Measurements from ENCODE around the gene BLNK. TPM values are rescaled to one million over a fixed set of nuclear protein-coding genes. Genes with fewer than 3 reads are reported as not detected.

Gene BLNK
- total RNA-seq, 1 experiment from 2014 or later = 1.0 TPM

- H3K36me3 ChIP-seq (ENCODE audit: low read depth) = no peaks in the 10 kb centered on the region
- H3F3A ChIP-seq (ENCODE audit: insufficient read depth, low read depth) = no peaks in the 10 kb centered on the region
- H3K4me1 ChIP-seq (replicated peaks; ENCODE audit: insufficient read depth) = no peaks in the 10 kb centered on the region
- no peaks in the 10 kb centered on the region for H3K27me3 ChIP-seq (ENCODE audit: insufficient read depth, low read depth)
- H3K4me3 ChIP-seq = no peak overlapping the region
- H2AFZ ChIP-seq = no peak overlapping the region
- CTCF ChIA-PET = no interaction called here
- no peaks in the 10 kb centered on the region for H3K79me2 ChIP-seq (ENCODE audit: low read depth)
- H4K20me1 ChIP-seq (ENCODE audit: insufficient read depth) = no peaks in the 10 kb centered on the region
- no TSS peak for BruUV-seq (replicated peaks)
- no peak for DNase-seq
- H3K27ac ChIP-seq = no peak overlapping the region
- no peaks in the 10 kb centered on the region for H3K9me2 ChIP-seq (ENCODE audit: insufficient read depth)
- no peak overlapping the region for H3K4me2 ChIP-seq
- intact Hi-C loops (cut with micrococcal nuclease; ENCODE audit: unreplicated experiment) = no loop called here
- POLR2A ChIA-PET (ENCODE audit: unreplicated experiment) = no interaction called here
- no peaks in the 10 kb centered on the region for H3K9me3 ChIP-seq (ENCODE audit: insufficient read depth, low read depth)
- no peak for TF ChIP-seq CTCF (conservative IDR thresholded peaks at IDR 0.05)
- no peak for TF ChIP-seq EZH2 (IDR thresholded peaks at IDR 0.05; ENCODE audit: low read depth)
These were observed 10.2 kb downstream of the BLNK start for GRCh38 chr10:96261132-96261531.

DNA sequence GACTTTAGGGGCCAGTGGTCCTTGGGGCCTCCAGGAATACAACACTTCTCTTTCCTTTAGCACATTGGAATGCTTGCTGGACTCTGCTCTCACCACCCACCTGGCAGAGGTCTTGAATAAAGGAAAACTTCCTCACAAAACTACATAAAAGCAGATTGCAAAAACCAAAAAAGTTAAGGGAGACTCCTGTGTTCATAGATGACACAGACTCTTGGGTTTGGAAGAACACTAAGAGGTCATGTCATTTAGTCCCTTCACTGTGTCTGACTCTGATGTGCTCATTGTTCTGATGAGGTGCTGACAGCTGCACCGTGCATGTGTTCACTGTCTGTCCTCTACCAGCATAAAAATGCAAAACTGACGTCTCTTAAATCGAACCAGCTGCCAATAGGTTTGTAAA, 11.4 kb downstream of the BLNK start:
- Histone ChIP-seq H3K4me3 (no peak overlapping the region), H2AFZ (no peak overlapping the region), H3K27ac (no peak overlapping the region), H3K9me2 (ENCODE audit: insufficient read depth) (no peaks in the 10 kb centered on the region), H3F3A (ENCODE audit: insufficient read depth, low read depth) (no peaks in the 10 kb centered on the region), H3K4me2 (no peak overlapping the region), H3K79me2 (ENCODE audit: low read depth) (no peaks in the 10 kb centered on the region), H3K27me3 (ENCODE audit: insufficient read depth, low read depth) (no peaks in the 10 kb centered on the region), H3K4me1 (replicated peaks; ENCODE audit: insufficient read depth) (no peaks in the 10 kb centered on the region), H3K9me3 (ENCODE audit: insufficient read depth, low read depth) (no peaks in the 10 kb centered on the region), H3K36me3 (ENCODE audit: low read depth) (no peaks in the 10 kb centered on the region), H4K20me1 (ENCODE audit: insufficient read depth) (no peaks in the 10 kb centered on the region)
- BruUV-seq (replicated peaks) = no TSS peak
- intact Hi-C loops (cut with micrococcal nuclease; ENCODE audit: unreplicated experiment) = no loop called here
- ChIA-PET POLR2A (ENCODE audit: unreplicated experiment) (no interaction called here), CTCF (no interaction called here)
- no peak for TF ChIP-seq CTCF (conservative IDR thresholded peaks at IDR 0.05)
- TF ChIP-seq EZH2 (IDR thresholded peaks at IDR 0.05; ENCODE audit: low read depth) = no peak
- no peak for DNase-seq

- no TSS peak for BruUV-seq (replicated peaks)
- Histone ChIP-seq H3K79me2 (ENCODE audit: low read depth) (no peaks in the 10 kb centered on the region), H2AFZ (no peak overlapping the region), H4K20me1 (ENCODE audit: insufficient read depth) (no peaks in the 10 kb centered on the region), H3K4me3 (no peak overlapping the region), H3K4me1 (replicated peaks; ENCODE audit: insufficient read depth) (no peaks in the 10 kb centered on the region), H3K9me3 (ENCODE audit: insufficient read depth, low read depth) (no peaks in the 10 kb centered on the region), H3K27ac (no peak overlapping the region), H3K27me3 (ENCODE audit: insufficient read depth, low read depth) (no peaks in the 10 kb centered on the region), H3K36me3 (ENCODE audit: low read depth) (no peaks in the 10 kb centered on the region), H3K9me2 (ENCODE audit: insufficient read depth) (no peaks in the 10 kb centered on the region), H3F3A (ENCODE audit: insufficient read depth, low read depth) (no peaks in the 10 kb centered on the region), H3K4me2 (no peak overlapping the region)
- CTCF ChIA-PET = no interaction called here
- POLR2A ChIA-PET (ENCODE audit: unreplicated experiment) = no interaction called here
- no peak for DNase-seq
- intact Hi-C loops (cut with micrococcal nuclease; ENCODE audit: unreplicated experiment) = no loop called here
- TF ChIP-seq EZH2 (IDR thresholded peaks at IDR 0.05; ENCODE audit: low read depth) = no peak
- no peak for TF ChIP-seq CTCF (conservative IDR thresholded peaks at IDR 0.05)
These were observed 12.2 kb downstream of the BLNK start for GRCh38 chr10:96259150-96259549.
